ENCODE data around the gene GLI2.

DNA sequence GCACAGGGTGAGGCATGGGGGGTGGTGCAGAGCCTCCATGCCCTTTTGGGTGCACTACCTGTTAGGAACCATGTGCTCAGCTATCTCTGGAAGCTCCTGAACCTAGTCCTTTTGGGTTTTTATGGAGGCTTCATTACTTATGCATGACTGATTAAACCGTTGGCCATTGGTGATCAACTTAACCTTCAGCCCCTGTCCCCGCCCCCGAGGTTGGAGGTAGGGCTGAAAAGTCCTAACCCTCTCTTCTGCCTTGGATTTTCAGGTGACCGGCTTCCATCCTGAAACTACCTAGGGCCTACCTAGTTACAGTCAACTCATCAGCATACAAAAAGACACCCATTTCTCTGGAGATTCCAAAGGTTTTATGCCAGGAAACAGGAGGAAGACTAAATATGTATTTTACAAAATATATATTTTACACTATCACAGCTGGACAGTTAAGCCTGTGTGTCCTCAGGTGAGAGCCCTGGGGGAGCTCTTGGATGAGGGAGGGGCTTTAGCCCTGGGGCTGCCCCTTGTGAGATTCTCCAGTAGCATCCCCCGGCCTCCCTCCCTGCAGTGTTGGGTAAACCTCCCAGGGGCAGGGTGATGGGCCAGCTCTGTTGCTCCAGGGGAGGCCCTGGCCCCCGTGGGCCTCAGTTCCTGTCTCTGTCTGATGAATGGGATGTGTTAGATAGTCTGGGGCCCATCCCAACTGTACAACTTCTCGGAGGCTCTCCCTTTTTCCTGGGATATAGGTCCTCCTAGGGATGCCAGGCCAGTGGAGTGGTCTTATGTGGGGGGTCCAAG, 24.1 kb downstream of the GLI2 start:
- TF ChIP-seq, protein P1, sequence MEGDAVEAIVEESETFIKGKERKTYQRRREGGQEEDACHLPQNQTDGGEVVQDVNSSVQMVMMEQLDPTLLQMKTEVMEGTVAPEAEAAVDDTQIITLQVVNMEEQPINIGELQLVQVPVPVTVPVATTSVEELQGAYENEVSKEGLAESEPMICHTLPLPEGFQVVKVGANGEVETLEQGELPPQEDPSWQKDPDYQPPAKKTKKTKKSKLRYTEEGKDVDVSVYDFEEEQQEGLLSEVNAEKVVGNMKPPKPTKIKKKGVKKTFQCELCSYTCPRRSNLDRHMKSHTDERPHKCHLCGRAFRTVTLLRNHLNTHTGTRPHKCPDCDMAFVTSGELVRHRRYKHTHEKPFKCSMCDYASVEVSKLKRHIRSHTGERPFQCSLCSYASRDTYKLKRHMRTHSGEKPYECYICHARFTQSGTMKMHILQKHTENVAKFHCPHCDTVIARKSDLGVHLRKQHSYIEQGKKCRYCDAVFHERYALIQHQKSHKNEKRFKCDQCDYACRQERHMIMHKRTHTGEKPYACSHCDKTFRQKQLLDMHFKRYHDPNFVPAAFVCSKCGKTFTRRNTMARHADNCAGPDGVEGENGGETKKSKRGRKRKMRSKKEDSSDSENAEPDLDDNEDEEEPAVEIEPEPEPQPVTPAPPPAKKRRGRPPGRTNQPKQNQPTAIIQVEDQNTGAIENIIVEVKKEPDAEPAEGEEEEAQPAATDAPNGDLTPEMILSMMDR (IDR thresholded peaks at IDR 0.05) = no peak
- TF ChIP-seq POLR2AphosphoS5 (IDR thresholded peaks at IDR 0.05; ENCODE audit: insufficient read depth in 1 of 2, low read depth in 1 of 2) (no peak), POLR2A (IDR thresholded peaks at IDR 0.05) (no peak)

Measured in vagina (tissue), 2 donors.